Stimulated activated naive B cell treated with anti-CD40 and anti-IgM and Interleukin-4, amounts not matched to agents 10 μg/mL and 1 μg/mL and 100 μg/mL, for 72 hours (primary cell): ENCODE results near the gene CDH18.

ENCODE experiments used
- ATAC-seq, 2 donors: fragments of 150-1000 bp; cut with Tn5 transposase; replicated peaks; 2 replicates each; pipeline ENCODE4 v1.10.0; 2021; ENCODE audit warnings: moderate library complexity in 1 of 2
- DNase-seq: peaks from one replicate; pipeline ENCODE4 v3.0.0; 2021
- H3K27ac Mint-ChIP-seq: one replicate; pipeline ENCODE4 v1.8.0; 2022; ENCODE audit warnings: mild to moderate bottlenecking, mixed read lengths
- H3K27me3 Mint-ChIP-seq, 2 donors: one replicate each; pipeline ENCODE4 v1.8.0; 2022; ENCODE audit warnings: mixed read lengths in 2 of 2
- H3K36me3 Mint-ChIP-seq, 2 donors: one replicate each; pipeline ENCODE4 v1.8.0; 2022; ENCODE audit warnings: mixed read lengths in 2 of 2, mild to moderate bottlenecking in 1 of 2
- H3K4me1 Mint-ChIP-seq, 2 donors: one replicate each; pipeline ENCODE4 v1.8.0; 2022; ENCODE audit warnings: mixed read lengths in 2 of 2, mild to moderate bottlenecking in 1 of 2
- H3K4me3 Mint-ChIP-seq, 2 donors: one replicate each; pipeline ENCODE4 v1.8.0; 2022; ENCODE audit warnings: mild to moderate bottlenecking in 2 of 2, mixed read lengths in 2 of 2, moderate library complexity in 1 of 2
- H3K9me3 Mint-ChIP-seq, 2 donors: one replicate each; pipeline ENCODE4 v1.8.0; 2022; ENCODE audit warnings: mixed read lengths in 2 of 2, mild to moderate bottlenecking in 1 of 2

The CDH18 gene

DNA sequence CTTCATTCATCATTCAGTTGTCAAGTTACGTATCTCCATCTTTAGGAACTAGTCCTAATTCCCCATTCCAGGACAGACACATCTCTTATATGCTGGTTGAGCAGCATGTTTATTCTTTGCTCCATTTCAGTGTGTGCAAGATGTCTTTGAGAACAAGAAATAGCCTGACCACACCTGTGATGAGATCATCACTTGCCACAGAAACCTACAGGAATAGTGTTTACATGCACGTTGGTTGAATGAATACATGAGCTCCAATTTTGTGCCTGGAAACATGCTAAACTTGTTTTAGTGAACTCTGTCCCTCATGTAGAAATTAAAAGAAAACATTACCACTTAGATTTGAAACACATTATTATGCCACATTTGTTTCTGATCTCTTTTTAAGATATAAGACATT is 489.1 kb downstream of the CDH18 start:
- Mint-ChIP-seq H3K27ac (no peak overlapping the region), H3K36me3 (no peaks in the 10 kb centered on the region), H3K9me3 (peaks cover 0 to 3% of the 10 kb centered on the region in 2 donors), H3K4me3 (no peak overlapping the region), H3K27me3 (no peaks in the 10 kb centered on the region), H3K4me1 (no peaks in the 10 kb centered on the region)
- ATAC-seq (no peak), DNase-seq (no peak)

DNA sequence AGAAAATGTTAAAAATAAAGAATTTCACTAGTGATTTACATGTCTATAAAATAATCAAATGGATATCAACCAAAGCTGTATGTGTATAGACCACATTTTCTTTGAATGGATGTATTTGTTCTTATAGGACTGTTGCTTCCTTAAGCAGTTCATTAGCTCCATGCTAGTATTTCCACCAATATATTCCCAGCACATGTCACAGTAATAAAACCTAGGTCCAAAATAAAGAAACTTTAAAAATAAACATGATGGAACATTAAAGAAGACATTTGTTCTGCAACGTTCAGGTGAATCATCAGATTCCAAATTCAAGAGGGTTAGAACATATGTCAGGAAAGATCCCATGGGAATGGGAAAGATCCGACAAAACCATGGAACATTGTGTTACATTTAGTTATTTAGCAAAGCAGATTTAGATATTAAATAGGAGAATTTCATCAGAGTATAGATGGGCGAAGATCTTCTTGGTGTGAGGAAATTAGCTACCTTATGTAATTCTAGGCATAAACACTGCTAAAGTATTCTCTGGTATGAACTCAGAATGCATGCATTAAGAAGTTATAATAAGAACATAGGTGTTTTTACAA is 490.7 kb downstream of the CDH18 start:
- DNase-seq: no peak
- H3K36me3 Mint-ChIP-seq: no peaks in the 10 kb centered on the region
- H3K4me1 Mint-ChIP-seq: no peaks in the 10 kb centered on the region
- no peak for ATAC-seq
- H3K9me3 Mint-ChIP-seq: peaks cover 0 to 3% of the 10 kb centered on the region in 2 donors
- H3K27ac Mint-ChIP-seq: no peak overlapping the region
- no peak overlapping the region for H3K4me3 Mint-ChIP-seq
- H3K27me3 Mint-ChIP-seq: no peaks in the 10 kb centered on the region

DNA sequence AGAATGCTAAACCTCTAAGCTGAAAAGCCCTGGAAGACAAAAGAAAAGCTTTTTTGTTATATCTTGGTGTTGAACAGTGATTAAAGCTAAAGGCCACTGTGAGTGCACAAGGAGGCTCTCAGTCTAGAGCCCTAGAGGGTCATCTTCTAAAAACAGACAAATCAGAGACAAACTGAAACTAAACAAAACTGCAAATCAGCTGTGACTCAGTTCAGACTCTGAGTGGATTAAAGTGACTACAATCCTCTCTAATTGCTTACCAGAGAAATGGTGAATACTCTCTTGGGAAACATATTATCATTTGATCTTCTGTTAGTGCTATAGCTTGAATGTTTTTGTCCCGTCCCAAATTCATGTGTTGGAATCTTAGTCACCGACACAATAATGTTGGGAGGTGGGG is 491.9 kb downstream of the CDH18 start:
- Mint-ChIP-seq H3K4me3 (no peak overlapping the region), H3K27ac (no peak overlapping the region), H3K36me3 (no peaks in the 10 kb centered on the region), H3K9me3 (peaks cover 0 to 2% of the 10 kb centered on the region in 2 donors), H3K27me3 (no peaks in the 10 kb centered on the region), H3K4me1 (no peaks in the 10 kb centered on the region)
- DNase-seq: no peak
- ATAC-seq: no peak

DNA sequence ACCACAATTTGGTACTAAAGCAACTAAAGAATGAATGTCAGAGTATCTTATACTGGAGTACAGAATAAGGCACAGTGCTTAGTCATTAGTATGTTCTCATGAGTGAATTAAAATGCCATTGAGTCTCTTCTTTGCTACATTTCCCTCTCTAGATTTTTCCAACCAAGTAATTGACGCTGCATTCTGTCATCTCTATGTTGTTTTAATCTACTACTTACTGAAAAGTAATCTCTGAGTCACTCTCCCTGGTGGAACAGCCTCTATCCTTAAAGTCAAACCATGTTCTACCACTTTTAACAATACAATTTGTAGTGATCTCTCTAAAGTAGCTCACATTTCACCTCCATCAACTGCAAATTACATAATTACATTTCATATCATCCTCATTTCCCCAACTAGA is 495.1 kb downstream of the CDH18 start:
- H3K4me1 Mint-ChIP-seq: no peaks in the 10 kb centered on the region
- DNase-seq: no peak
- no peak for ATAC-seq
- no peaks in the 10 kb centered on the region for H3K9me3 Mint-ChIP-seq
- H3K27me3 Mint-ChIP-seq: no peaks in the 10 kb centered on the region
- H3K4me3 Mint-ChIP-seq: no peak overlapping the region
- H3K36me3 Mint-ChIP-seq: no peaks in the 10 kb centered on the region
- no peak overlapping the region for H3K27ac Mint-ChIP-seq

- Mint-ChIP-seq H3K9me3 (no peaks in the 10 kb centered on the region), H3K36me3 (no peaks in the 10 kb centered on the region), H3K27me3 (no peaks in the 10 kb centered on the region), H3K27ac (no peak overlapping the region), H3K4me1 (no peaks in the 10 kb centered on the region), H3K4me3 (no peak overlapping the region)
- ATAC-seq: no peak
- no peak for DNase-seq
These were observed 499.2 kb downstream of the CDH18 start for GRCh38 chr5:19488786-19489185.

GRCh38 chr5:19487480-19487879 is 500.5 kb downstream of the CDH18 start:
- ATAC-seq: no peak
- Mint-ChIP-seq H3K36me3 (no peaks in the 10 kb centered on the region), H3K27me3 (no peaks in the 10 kb centered on the region), H3K27ac (no peak overlapping the region), H3K4me1 (no peaks in the 10 kb centered on the region), H3K4me3 (no peak overlapping the region), H3K9me3 (no peaks in the 10 kb centered on the region)
- no peak for DNase-seq

DNA sequence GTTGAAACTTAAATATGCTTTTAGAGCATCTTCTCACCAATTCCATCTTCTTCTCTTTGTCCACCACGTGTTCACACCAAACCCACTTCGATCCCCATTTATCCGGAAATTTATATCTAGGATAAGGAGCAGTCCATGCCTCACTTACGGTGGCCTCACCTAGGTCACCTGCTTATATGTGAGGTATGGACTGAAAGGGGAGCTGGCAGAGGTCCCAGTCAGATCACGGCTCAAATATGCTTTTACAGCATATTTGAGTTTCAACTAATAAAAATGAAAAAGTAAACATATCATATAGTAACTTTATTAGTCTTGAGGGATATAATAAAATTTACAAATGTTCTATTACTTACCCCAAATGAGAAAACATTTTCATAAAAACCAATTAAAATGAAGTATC is 508.4 kb downstream of the CDH18 start:
- no peaks in the 10 kb centered on the region for H3K27me3 Mint-ChIP-seq
- no peak overlapping the region for H3K27ac Mint-ChIP-seq
- ATAC-seq (no peak), DNase-seq (no peak)
- H3K36me3 Mint-ChIP-seq: no peaks in the 10 kb centered on the region
- H3K4me1 Mint-ChIP-seq: no peaks in the 10 kb centered on the region
- no peak overlapping the region for H3K4me3 Mint-ChIP-seq
- peaks cover 5 to 10% of the 10 kb centered on the region in 2 donors for H3K9me3 Mint-ChIP-seq

DNA sequence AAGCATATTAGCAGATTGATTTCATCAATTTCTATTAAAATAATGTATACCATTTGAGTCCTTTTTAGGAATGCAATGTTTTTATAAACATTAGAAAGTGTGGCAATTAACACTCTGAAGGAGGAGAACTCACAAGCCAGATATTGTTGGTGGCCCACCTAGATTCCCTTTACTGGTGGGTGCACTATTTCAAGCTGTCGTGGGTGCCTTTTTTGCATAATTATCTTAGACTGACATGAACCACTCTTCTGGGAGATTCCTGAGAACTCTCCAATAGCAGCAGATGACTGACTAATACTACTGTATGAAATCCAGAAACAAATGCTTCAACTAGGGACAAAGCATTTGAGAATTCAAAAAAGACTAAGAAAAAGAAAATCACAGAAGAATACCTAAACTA is 526.0 kb downstream of the CDH18 start:
- Mint-ChIP-seq H3K27me3 (no peaks in the 10 kb centered on the region), H3K4me1 (no peaks in the 10 kb centered on the region), H3K4me3 (no peak overlapping the region), H3K36me3 (no peaks in the 10 kb centered on the region), H3K9me3 (peaks cover 3 to 5% of the 10 kb centered on the region in 2 donors), H3K27ac (no peak overlapping the region)
- DNase-seq (no peak), ATAC-seq (no peak)

DNA sequence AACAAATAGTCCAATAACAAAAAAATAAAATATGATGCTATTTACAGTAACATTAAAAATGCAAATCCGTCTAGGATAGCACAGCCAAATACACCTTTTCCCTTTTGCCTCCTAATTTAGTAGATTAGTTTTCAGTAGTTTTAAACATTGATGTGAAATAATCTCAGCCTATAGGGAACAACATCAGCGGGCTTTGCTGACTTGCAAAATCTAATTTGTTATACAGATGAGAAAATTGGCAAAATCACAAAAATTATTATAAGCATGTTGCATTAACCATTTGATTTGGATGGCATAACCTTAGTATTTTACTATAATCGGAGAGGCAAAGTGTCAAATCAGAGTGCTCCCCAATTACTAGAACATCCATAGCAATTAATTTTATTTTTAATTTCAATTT is 563.5 kb downstream of the CDH18 start:
- Mint-ChIP-seq H3K9me3 (peaks cover 0 to 3% of the 10 kb centered on the region in 2 donors), H3K27ac (no peak overlapping the region), H3K36me3 (no peaks in the 10 kb centered on the region), H3K4me1 (no peaks in the 10 kb centered on the region), H3K27me3 (no peaks in the 10 kb centered on the region), H3K4me3 (no peak overlapping the region)
- DNase-seq: no peak
- no peak for ATAC-seq
